ENCODE data around the gene PRKAR1B. TPM values are rescaled to one million over a fixed set of nuclear protein-coding genes. Genes with fewer than 3 reads are reported as not detected.

PRKAR1B gene
- total RNA-seq, 1 experiment from 2014 or later, result 14.1 TPM

DNA sequence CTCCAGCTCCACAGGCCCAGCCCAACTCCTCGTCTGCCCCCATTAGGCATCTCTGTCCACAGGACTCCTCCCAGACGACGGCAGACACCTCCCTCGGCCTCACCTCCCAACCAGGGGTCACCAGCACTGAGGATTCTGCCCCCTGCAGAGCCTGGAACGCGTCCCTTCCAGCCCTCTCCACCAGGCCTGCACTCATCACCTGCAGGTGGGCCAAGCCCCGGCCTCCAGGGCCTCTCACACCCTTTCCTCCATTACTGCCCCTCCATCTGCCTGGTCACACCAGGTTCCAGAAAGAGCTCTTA lies 164.8 kb downstream of the PRKAR1B start (continued):
- TF ChIP-seq, protein P1, sequence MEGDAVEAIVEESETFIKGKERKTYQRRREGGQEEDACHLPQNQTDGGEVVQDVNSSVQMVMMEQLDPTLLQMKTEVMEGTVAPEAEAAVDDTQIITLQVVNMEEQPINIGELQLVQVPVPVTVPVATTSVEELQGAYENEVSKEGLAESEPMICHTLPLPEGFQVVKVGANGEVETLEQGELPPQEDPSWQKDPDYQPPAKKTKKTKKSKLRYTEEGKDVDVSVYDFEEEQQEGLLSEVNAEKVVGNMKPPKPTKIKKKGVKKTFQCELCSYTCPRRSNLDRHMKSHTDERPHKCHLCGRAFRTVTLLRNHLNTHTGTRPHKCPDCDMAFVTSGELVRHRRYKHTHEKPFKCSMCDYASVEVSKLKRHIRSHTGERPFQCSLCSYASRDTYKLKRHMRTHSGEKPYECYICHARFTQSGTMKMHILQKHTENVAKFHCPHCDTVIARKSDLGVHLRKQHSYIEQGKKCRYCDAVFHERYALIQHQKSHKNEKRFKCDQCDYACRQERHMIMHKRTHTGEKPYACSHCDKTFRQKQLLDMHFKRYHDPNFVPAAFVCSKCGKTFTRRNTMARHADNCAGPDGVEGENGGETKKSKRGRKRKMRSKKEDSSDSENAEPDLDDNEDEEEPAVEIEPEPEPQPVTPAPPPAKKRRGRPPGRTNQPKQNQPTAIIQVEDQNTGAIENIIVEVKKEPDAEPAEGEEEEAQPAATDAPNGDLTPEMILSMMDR (IDR thresholded peaks at IDR 0.05 in 2 of 3, conservative IDR thresholded peaks at IDR 0.05 in 1 of 3; ENCODE audit: borderline replicate concordance in 1 of 3, insufficient read depth in 1 of 3, low read depth in 2 of 3, low read length in 2 of 3), result no peak
- TF ChIP-seq FOSL1 (IDR thresholded peaks at IDR 0.05; ENCODE audit: low read depth) (no peak), CEBPB (IDR thresholded peaks at IDR 0.05; ENCODE audit: low read depth) (no peak), SRF (IDR thresholded peaks at IDR 0.05; ENCODE audit: low read depth) (no peak), EGR1 (IDR thresholded peaks at IDR 0.05; ENCODE audit: low read depth) (no peak), ELF1 (IDR thresholded peaks at IDR 0.05; ENCODE audit: borderline replicate concordance, low read depth) (no peak)
- TF ChIP-seq, protein P2, sequence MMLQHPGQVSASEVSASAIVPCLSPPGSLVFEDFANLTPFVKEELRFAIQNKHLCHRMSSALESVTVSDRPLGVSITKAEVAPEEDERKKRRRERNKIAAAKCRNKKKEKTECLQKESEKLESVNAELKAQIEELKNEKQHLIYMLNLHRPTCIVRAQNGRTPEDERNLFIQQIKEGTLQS (IDR thresholded peaks at IDR 0.05), result no peak

DNA sequence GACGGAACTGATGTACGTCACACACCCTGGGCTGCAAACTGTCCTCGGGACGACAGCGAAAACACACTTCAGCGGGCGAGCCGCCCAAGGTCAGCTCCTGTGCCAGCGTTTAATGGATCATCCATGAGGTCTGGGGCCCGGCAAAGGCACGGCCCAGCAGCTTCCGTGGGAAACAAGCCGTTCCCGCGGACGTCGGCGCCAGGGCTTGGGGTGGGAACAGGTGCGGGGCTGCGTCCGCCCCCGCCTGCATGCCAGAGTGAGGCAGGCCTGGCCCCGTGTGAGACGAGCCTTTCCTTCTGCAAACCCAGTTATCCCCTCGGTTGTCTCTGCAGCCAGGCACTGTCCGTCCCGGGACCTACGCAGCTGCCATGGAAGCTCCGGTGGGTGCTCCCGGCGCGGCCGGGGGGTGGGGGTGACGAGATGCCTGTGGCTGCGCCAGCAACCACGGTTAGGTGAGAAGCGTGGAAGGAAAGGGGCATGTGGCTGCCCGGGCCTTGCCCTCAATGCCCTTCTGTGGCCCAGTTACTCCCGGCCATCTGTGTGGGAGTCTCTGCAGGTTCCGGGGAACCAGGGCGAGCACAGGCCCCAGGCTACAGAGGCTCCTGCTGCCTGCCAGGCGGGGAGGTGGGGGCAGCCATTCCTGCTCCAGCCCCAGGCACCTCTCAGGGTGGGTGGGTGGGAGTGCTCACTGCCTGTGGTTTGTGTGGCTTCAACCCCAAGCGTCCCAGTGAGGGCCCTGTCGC lies 165.3 kb downstream of the PRKAR1B start:
- Histone ChIP-seq H3K27ac (ENCODE audit: low read depth, low read length) (no peak overlapping the region), H3K4me3 (replicated peaks in 1 of 2; ENCODE audit: low read depth in 1 of 2, low read length in 2 of 2) (no peak overlapping the region), H3K9ac (ENCODE audit: low read length) (no peak overlapping the region), H4K20me1 (ENCODE audit: insufficient read depth) (no peaks in the 10 kb centered on the region), H3K36me3 (ENCODE audit: control insufficient read depth in 1 of 2, insufficient read depth in 2 of 2, low read length in 2 of 2) (no peaks in the 10 kb centered on the region), H3K27me3 (ENCODE audit: insufficient read depth, low read length) (no peaks in the 10 kb centered on the region), H3K9me3 (ENCODE audit: control insufficient read depth in 1 of 2, insufficient read depth in 1 of 2, low read depth in 1 of 2, low read length in 2 of 2) (peaks cover 0 to 4% of the 10 kb centered on the region in 2 experiments; a peak in 1 of 4 replicates), H2AFZ (ENCODE audit: low read depth, low read length, poor library complexity, severe bottlenecking) (no peak overlapping the region), H3K4me1 (ENCODE audit: control insufficient read depth in 1 of 2, insufficient read depth in 2 of 2, low read length in 2 of 2) (no peaks in the 10 kb centered on the region), H3K79me2 (ENCODE audit: insufficient read depth, low read length) (no peaks in the 10 kb centered on the region), H3K4me2 (ENCODE audit: low read length) (no peak overlapping the region), H3K9me2 (ENCODE audit: insufficient read depth) (no peaks in the 10 kb centered on the region)
- intact Hi-C loops (cut with micrococcal nuclease), result no loop called here
- DNase-seq (ENCODE audit: low read depth, low spot score) (no peak), ATAC-seq (no peak)
- ChIA-PET RAD21 (ENCODE audit: low non-redundant PET in 1 of 2, low total read pairs in 2 of 2, uncharacterized antibody in 2 of 2, unreplicated experiment in 2 of 2) (no interaction called here), CTCF (no interaction called here), POLR2A (no interaction called here)
- BruUV-seq (replicated peaks), result no TSS peak
- TF ChIP-seq SRF (IDR thresholded peaks at IDR 0.05; ENCODE audit: low read depth), result no peak
- no peak for TF ChIP-seq FOSL1 (IDR thresholded peaks at IDR 0.05; ENCODE audit: low read depth)
- no peak for TF ChIP-seq ELF1 (IDR thresholded peaks at IDR 0.05; ENCODE audit: borderline replicate concordance, low read depth)
- no peak for TF ChIP-seq ZFX (IDR thresholded peaks at IDR 0.05)
- TF ChIP-seq RAD21 (IDR thresholded peaks at IDR 0.05; ENCODE audit: low read depth), result no peak
- no peak for TF ChIP-seq TCF7L2 (IDR thresholded peaks at IDR 0.05; ENCODE audit: borderline replicate concordance, extremely low read depth, insufficient read depth, insufficient read length)
- no peak for TF ChIP-seq YY1 (IDR thresholded peaks at IDR 0.05; ENCODE audit: extremely low read depth, insufficient replicate concordance, low read depth, low read length)
- no peak for TF ChIP-seq EGR1 (IDR thresholded peaks at IDR 0.05; ENCODE audit: low read depth)
- TF ChIP-seq JUND (IDR thresholded peaks at IDR 0.05), result no peak
- TF ChIP-seq CBX3 (IDR thresholded peaks at IDR 0.05; ENCODE audit: low read depth), result no peak
- TF ChIP-seq, protein P3, sequence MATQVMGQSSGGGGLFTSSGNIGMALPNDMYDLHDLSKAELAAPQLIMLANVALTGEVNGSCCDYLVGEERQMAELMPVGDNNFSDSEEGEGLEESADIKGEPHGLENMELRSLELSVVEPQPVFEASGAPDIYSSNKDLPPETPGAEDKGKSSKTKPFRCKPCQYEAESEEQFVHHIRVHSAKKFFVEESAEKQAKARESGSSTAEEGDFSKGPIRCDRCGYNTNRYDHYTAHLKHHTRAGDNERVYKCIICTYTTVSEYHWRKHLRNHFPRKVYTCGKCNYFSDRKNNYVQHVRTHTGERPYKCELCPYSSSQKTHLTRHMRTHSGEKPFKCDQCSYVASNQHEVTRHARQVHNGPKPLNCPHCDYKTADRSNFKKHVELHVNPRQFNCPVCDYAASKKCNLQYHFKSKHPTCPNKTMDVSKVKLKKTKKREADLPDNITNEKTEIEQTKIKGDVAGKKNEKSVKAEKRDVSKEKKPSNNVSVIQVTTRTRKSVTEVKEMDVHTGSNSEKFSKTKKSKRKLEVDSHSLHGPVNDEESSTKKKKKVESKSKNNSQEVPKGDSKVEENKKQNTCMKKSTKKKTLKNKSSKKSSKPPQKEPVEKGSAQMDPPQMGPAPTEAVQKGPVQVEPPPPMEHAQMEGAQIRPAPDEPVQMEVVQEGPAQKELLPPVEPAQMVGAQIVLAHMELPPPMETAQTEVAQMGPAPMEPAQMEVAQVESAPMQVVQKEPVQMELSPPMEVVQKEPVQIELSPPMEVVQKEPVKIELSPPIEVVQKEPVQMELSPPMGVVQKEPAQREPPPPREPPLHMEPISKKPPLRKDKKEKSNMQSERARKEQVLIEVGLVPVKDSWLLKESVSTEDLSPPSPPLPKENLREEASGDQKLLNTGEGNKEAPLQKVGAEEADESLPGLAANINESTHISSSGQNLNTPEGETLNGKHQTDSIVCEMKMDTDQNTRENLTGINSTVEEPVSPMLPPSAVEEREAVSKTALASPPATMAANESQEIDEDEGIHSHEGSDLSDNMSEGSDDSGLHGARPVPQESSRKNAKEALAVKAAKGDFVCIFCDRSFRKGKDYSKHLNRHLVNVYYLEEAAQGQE (IDR thresholded peaks at IDR 0.05; ENCODE audit: low read depth), result no peak
- no peak for TF ChIP-seq POLR2AphosphoS5 (IDR thresholded peaks at IDR 0.05; ENCODE audit: low read depth, low read length)
- TF ChIP-seq POLR2A (IDR thresholded peaks at IDR 0.05; ENCODE audit: borderline replicate concordance, extremely low read depth, insufficient read depth, insufficient read length), result no peak
- TF ChIP-seq SIN3A (IDR thresholded peaks at IDR 0.05; ENCODE audit: low read depth), result no peak
- TF ChIP-seq, protein P2 (IDR thresholded peaks at IDR 0.05), result no peak

Measured in HCT116 (cell line).